VCaP (cell line): Measurements from ENCODE around the gene GNAI1.

Source experiments
- H3K27ac ChIP-seq: fragments of 450-650 bp; 2 replicates; pipeline ENCODE4 v1.5.1; 2017
- CTCF ChIP-seq: fragments of 450-650 bp; conservative IDR thresholded peaks from 2 replicates; pipeline ENCODE4 v1.5.1; 2017; ENCODE audit warnings: mild to moderate bottlenecking, moderate library complexity

The GNAI1 gene

GRCh38 chr7:80097756-80098155 lies 36.9 kb upstream of the GNAI1 start:
- no peak for TF ChIP-seq CTCF
- H3K27ac ChIP-seq, result no peak overlapping the region

GRCh38 chr7:80098795-80099194 lies 35.8 kb upstream of the GNAI1 start:
- TF ChIP-seq CTCF, result peak; percentile 47; the same call in 1 of the 2 replicates
- no peak overlapping the region for H3K27ac ChIP-seq

- H3K27ac ChIP-seq, result no peak overlapping the region
- no peak for TF ChIP-seq CTCF
Measured at GRCh38 chr7:80100254-80100653, 34.4 kb upstream of the GNAI1 start.

GRCh38 chr7:80105701-80106408 lies 28.8 kb upstream of the GNAI1 start:
- no peak overlapping the region for H3K27ac ChIP-seq

GRCh38 chr7:80106498-80107113 lies 28.0 kb upstream of the GNAI1 start:
- TF ChIP-seq CTCF, result no peak
- no peak overlapping the region for H3K27ac ChIP-seq

More at GRCh38 chr7:80105701-80106408, 28.8 kb upstream of the GNAI1 start:
- no peak for TF ChIP-seq CTCF

GRCh38 chr7:80107278-80107677 lies 27.4 kb upstream of the GNAI1 start:
- H3K27ac ChIP-seq, result no peak overlapping the region
- TF ChIP-seq CTCF, result no peak

GRCh38 chr7:80110376-80110775 lies 24.3 kb upstream of the GNAI1 start:
- H3K27ac ChIP-seq, result no peak overlapping the region
- TF ChIP-seq CTCF, result no peak
